Vagina (tissue), 2 donors: ENCODE measurements around the gene CADPS2.

ENCODE experiments used
- CTCF ChIP-seq, 3 experiments: fragments of 450-650 bp in 2 of 3; fragments of 200-600 bp in 1 of 3; sonication (generic) in 1 of 3; IDR thresholded peaks; one replicate each; pipeline ENCODE4 v1.5.1; 2017 to 2019; ENCODE audit warnings: antibody characterized with exemption in 3 of 3, mild to moderate bottlenecking in 2 of 3, moderate library complexity in 2 of 3
- POLR2AphosphoS5 ChIP-seq, 2 donors: sonication (generic); formaldehyde crosslinking; IDR thresholded peaks; one replicate each; pipeline ENCODE4 v1.9.0; 2017; ENCODE audit warnings: antibody characterized with exemption in 2 of 2, mild to moderate bottlenecking in 2 of 2, low read depth in 1 of 2; ENCODE audit not compliant: insufficient read depth in 1 of 2

DNA sequence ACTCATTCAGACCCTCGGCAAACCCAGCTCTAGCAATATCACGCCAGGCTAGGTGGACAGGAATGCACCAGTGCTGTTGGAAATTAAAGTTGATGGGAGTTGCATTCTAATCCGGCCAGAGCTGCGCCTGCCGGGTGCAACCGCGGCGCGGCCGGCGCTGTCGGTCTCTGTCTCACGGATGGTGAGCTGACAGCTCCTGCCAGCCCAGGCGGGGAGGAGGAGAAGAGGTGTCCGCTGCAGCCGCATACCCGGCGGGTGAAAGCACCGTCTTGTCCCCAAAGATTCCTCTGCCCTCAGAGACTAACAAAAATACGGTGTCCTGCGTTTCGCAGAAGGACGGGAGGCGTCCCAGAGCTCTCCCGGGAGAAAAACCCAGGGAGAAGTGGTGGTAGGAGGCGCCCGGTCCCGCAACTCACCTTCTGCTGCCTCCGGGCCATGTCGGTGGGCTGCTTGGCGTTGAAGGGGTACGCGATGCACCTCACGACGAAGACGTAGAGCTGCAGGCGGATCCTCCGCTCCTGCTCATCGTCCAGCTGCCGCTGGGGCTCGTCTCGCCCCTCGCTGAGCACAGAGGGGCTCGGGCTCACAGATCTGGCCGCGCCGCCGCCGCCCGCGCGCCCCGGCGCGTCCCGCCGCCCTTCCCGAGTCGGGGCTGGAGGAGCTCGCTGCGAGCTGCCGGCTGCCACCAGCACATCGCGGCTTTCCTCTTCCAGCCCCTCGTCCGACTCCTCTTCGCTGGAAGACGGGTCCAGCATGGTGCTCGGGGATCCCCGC lies 490 bp downstream of the CADPS2 start:
- no peak for TF ChIP-seq CTCF (IDR thresholded peaks at IDR 0.05)
- no peak for TF ChIP-seq POLR2AphosphoS5 (IDR thresholded peaks at IDR 0.05; ENCODE audit: insufficient read depth in 1 of 2, low read depth in 1 of 2)
